Hepatocyte (in vitro differentiated cells): ENCODE data around the gene SH3PXD2B. TPM values are rescaled to one million over a fixed set of nuclear protein-coding genes. Genes with fewer than 3 reads are reported as not detected.

Experiments used
- DNase-seq: peaks from one replicate; pipeline ENCODE4 v3.0.0-alpha.2; 2016; ENCODE audit warnings: low spot score
- H2AFZ ChIP-seq: fragments of 200-600 bp; sonication (generic); 2 replicates; pipeline ENCODE4 v1.6.0; 2016; ENCODE audit warnings: antibody characterized with exemption, mild to moderate bottlenecking
- H3K27ac ChIP-seq: fragments of 200-600 bp; sonication (generic); 2 replicates; pipeline ENCODE4 v1.5.1; 2016; ENCODE audit warnings: mild to moderate bottlenecking
- H3K27me3 ChIP-seq: fragments of 200-600 bp; sonication (generic); 2 replicates; pipeline ENCODE4 v1.6.1; 2016
- H3K36me3 ChIP-seq: fragments of 200-600 bp; sonication (generic); replicated peaks from 2 replicates; pipeline ENCODE4 v1.5.1; 2016; ENCODE audit warnings: low read depth; ENCODE audit not compliant: insufficient read depth
- H3K4me1 ChIP-seq: fragments of 200-600 bp; sonication (generic); 2 replicates; pipeline ENCODE4 v1.5.1; 2016; ENCODE audit warnings: mild to moderate bottlenecking, moderate library complexity; ENCODE audit not compliant: insufficient read depth
- H3K4me2 ChIP-seq: fragments of 200-600 bp; sonication (generic); 2 replicates; pipeline ENCODE4 v1.6.0; 2016
- H3K4me3 ChIP-seq: fragments of 200-600 bp; sonication (generic); 2 replicates; pipeline ENCODE4 v1.5.1; 2016; ENCODE audit warnings: mild to moderate bottlenecking
- H3K79me2 ChIP-seq: fragments of 200-600 bp; sonication (generic); 2 replicates; pipeline ENCODE4 v1.6.0; 2017; ENCODE audit warnings: mild to moderate bottlenecking
- H3K9me2 ChIP-seq: fragments of 200-600 bp; sonication (generic); replicated peaks from 2 replicates; pipeline ENCODE4 v1.6.0; 2017; ENCODE audit warnings: mild to moderate bottlenecking; ENCODE audit not compliant: insufficient read depth
- H3K9me3 ChIP-seq: fragments of 200-600 bp; sonication (generic); 2 replicates; pipeline ENCODE4 v1.5.1; 2016; ENCODE audit warnings: low read depth, mild to moderate bottlenecking
- H4K20me1 ChIP-seq: fragments of 200-600 bp; sonication (generic); 2 replicates; pipeline ENCODE4 v1.6.0; 2016; ENCODE audit warnings: mild to moderate bottlenecking; ENCODE audit not compliant: insufficient read depth, poor library complexity, severe bottlenecking
- CTCF ChIP-seq: fragments of 200-600 bp; sonication (generic); IDR thresholded peaks from 2 replicates; pipeline ENCODE4 v1.5.1; 2016; ENCODE audit warnings: antibody characterized with exemption, mild to moderate bottlenecking; ENCODE audit not compliant: poor library complexity
- EZH2 ChIP-seq: fragments of 200-600 bp; sonication (generic); IDR thresholded peaks from 2 replicates; pipeline ENCODE4 v1.6.1; 2016; ENCODE audit warnings: antibody characterized with exemption, mild to moderate bottlenecking, borderline replicate concordance
- EZH2phosphoT487 ChIP-seq: fragments of 200-600 bp; sonication (generic); IDR thresholded peaks from one replicate; pipeline ENCODE4 v1.6.1; 2018; ENCODE audit warnings: antibody characterized with exemption, mild to moderate bottlenecking, low read depth, moderate library complexity; ENCODE audit not compliant: unreplicated experiment, severe bottlenecking
- WGBS: methylation state at CpG from one replicate; pipeline ENCODE4 v1.1.6; 2016; ENCODE audit warnings: low lambda C conversion rate; ENCODE audit errors: missing lambda C conversion rate; 5-methylcytosine and 5-hydroxymethylcytosine counted together
- polyA plus RNA-seq: library from polyadenylated mRNA; unstranded; fragments of >200 nt; fragmentation: Nextera tagmentation; extraction: Ambion mirVana; gene quantifications from 2 replicates; pipeline ENCODE4 v1.2.1, GENCODE V29; 2016
- total RNA-seq: library from RNA; depleted of rRNA; stranded (reverse); fragments of >200 nt; gene quantifications from 2 replicates; pipeline ENCODE4 v1.2.3, GENCODE V29; 2014

SH3PXD2B gene
- total and polyA plus RNA-seq, 2 experiments from 2014 or later, result 27.8 to 28.5 TPM

- H4K20me1 ChIP-seq, result peaks cover 92% of the 10 kb centered on the region
These were observed 10.2 kb downstream of the SH3PXD2B start for GRCh38 chr5:172444110-172444510.

GRCh38 chr5:172443441-172444109, 10.8 kb downstream of the SH3PXD2B start:
- Histone ChIP-seq H3K36me3 (no peaks in the 10 kb centered on the region), H3K4me1 (peaks cover 18% of the 10 kb centered on the region), H3K4me3 (no peak overlapping the region), H3K9me2 (no peaks in the 10 kb centered on the region), H3K27me3 (no peaks in the 10 kb centered on the region), H2AFZ (no peak overlapping the region), H3K27ac (peak overlapping the region; percentile 69), H3K79me2 (peaks cover 98% of the 10 kb centered on the region), H3K4me2 (no peak overlapping the region), H4K20me1 (peaks cover 90% of the 10 kb centered on the region), H3K9me3 (no peaks in the 10 kb centered on the region)
- 95% methylated on average over 10 of the region's 10 CpGs for WGBS
- TF ChIP-seq EZH2 (no peak), CTCF (no peak), EZH2phosphoT487 (no peak)
- DNase-seq, result peak; percentile 35

More at GRCh38 chr5:172444110-172444510, 10.2 kb downstream of the SH3PXD2B start:
- H3K79me2 ChIP-seq, result peaks cover 99% of the 10 kb centered on the region
- peak overlapping the region; percentile 69 for H3K27ac ChIP-seq
- peak; percentile 48 for DNase-seq
- TF ChIP-seq CTCF (no peak), EZH2 (no peak), EZH2phosphoT487 (no peak)
- no peak overlapping the region for H3K4me3 ChIP-seq
- H3K4me1 ChIP-seq, result peaks cover 18% of the 10 kb centered on the region
- no peaks in the 10 kb centered on the region for H3K9me3 ChIP-seq
- H3K27me3 ChIP-seq, result no peaks in the 10 kb centered on the region
- no peaks in the 10 kb centered on the region for H3K36me3 ChIP-seq
- H3K4me2 ChIP-seq, result no peak overlapping the region
- WGBS, result 85% methylated on average over 4 of the region's 4 CpGs
- no peak overlapping the region for H2AFZ ChIP-seq
- H3K9me2 ChIP-seq, result no peaks in the 10 kb centered on the region

- no peak overlapping the region for H3K27ac ChIP-seq
- H3K4me1 ChIP-seq, result peaks cover 24% of the 10 kb centered on the region
- no peak for DNase-seq
These were observed 11.7 kb downstream of the SH3PXD2B start for GRCh38 chr5:172442592-172442991.

More at GRCh38 chr5:172442592-172442991, 11.7 kb downstream of the SH3PXD2B start:
- Histone ChIP-seq H3K79me2 (peaks cover 98% of the 10 kb centered on the region), H3K4me3 (no peak overlapping the region), H2AFZ (no peak overlapping the region), H3K36me3 (no peaks in the 10 kb centered on the region), H4K20me1 (peaks cover 90% of the 10 kb centered on the region), H3K9me3 (no peaks in the 10 kb centered on the region), H3K27me3 (no peaks in the 10 kb centered on the region), H3K9me2 (no peaks in the 10 kb centered on the region), H3K4me2 (no peak overlapping the region)
- WGBS, result 89% methylated on average over 2 of the region's 2 CpGs
- TF ChIP-seq EZH2 (no peak), CTCF (no peak), EZH2phosphoT487 (no peak)
